ENCODE measurements around the gene IGSF3. TPM values are rescaled to one million over a fixed set of nuclear protein-coding genes. Genes with fewer than 3 reads are reported as not detected.
"Not testable (repeated sequence)": the region's sequence is repeated elsewhere in the genome, so short reads cannot be mapped to it uniquely, and the experiment has no call there.

Gene IGSF3
- total RNA-seq, 2 experiments from 2014 or later: 0.03 to 0.91 TPM

GRCh38 chr1:116645802-116646672, 21.5 kb downstream of the IGSF3 start:
- H3K4me1 Mint-ChIP-seq; CTCF ChIA-PET; ATAC-seq; H3K4me3 Mint-ChIP-seq; DNase-seq; H3K36me3 Mint-ChIP-seq; H3K27ac Mint-ChIP-seq; H3K9me3 Mint-ChIP-seq (ENCODE audit: low read depth): not testable (repeated sequence)
- H3K27me3 Mint-ChIP-seq: peaks cover 27% of the 10 kb centered on the region

- H3K36me3 Mint-ChIP-seq; DNase-seq; H3K4me3 Mint-ChIP-seq; H3K4me1 Mint-ChIP-seq; H3K27ac Mint-ChIP-seq; ATAC-seq; H3K9me3 Mint-ChIP-seq (ENCODE audit: low read depth); CTCF ChIA-PET: not testable (repeated sequence)
- H3K27me3 Mint-ChIP-seq: peaks cover 31% of the 10 kb centered on the region
Measured at GRCh38 chr1:116644993-116645392, 22.5 kb downstream of the IGSF3 start.

- peaks cover 23% of the 10 kb centered on the region for H3K27me3 Mint-ChIP-seq
- CTCF ChIA-PET, H3K4me1 Mint-ChIP-seq: not testable (repeated sequence)
Measured at GRCh38 chr1:116644096-116644495, 23.4 kb downstream of the IGSF3 start.

DNA sequence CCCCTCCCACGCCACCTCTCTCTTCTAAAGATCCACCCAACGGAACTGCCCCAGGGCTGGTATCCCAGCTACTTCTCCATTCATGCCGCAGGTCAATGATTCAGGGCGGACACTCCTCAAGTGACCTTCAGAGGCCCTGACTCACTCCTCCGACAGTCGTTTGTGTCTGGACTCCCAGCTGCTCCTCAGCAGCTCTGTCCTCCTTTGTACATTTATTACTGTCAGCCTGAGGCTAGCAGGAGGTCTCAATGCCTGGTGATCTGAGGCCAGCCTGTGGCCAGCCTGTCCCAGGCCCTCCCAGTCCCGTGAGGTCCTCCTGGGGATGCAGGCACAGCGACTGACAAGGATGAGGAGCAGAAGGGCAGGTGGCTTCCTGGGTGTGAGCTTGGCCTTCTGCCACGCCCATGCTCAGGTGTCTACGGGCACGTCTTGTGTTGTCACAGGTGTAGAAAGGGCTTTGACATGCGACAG, 24.2 kb downstream of the IGSF3 start:
- H3K4me1 Mint-ChIP-seq; H3K36me3 Mint-ChIP-seq; ATAC-seq; CTCF ChIA-PET; H3K27ac Mint-ChIP-seq; H3K4me3 Mint-ChIP-seq; H3K9me3 Mint-ChIP-seq (ENCODE audit: low read depth); DNase-seq: not testable (repeated sequence)
- H3K27me3 Mint-ChIP-seq: peaks cover 20% of the 10 kb centered on the region

More at GRCh38 chr1:116644096-116644495, 23.4 kb downstream of the IGSF3 start:
- DNase-seq; H3K4me3 Mint-ChIP-seq; ATAC-seq; H3K27ac Mint-ChIP-seq; H3K9me3 Mint-ChIP-seq (ENCODE audit: low read depth); H3K36me3 Mint-ChIP-seq: not testable (repeated sequence)

DNA sequence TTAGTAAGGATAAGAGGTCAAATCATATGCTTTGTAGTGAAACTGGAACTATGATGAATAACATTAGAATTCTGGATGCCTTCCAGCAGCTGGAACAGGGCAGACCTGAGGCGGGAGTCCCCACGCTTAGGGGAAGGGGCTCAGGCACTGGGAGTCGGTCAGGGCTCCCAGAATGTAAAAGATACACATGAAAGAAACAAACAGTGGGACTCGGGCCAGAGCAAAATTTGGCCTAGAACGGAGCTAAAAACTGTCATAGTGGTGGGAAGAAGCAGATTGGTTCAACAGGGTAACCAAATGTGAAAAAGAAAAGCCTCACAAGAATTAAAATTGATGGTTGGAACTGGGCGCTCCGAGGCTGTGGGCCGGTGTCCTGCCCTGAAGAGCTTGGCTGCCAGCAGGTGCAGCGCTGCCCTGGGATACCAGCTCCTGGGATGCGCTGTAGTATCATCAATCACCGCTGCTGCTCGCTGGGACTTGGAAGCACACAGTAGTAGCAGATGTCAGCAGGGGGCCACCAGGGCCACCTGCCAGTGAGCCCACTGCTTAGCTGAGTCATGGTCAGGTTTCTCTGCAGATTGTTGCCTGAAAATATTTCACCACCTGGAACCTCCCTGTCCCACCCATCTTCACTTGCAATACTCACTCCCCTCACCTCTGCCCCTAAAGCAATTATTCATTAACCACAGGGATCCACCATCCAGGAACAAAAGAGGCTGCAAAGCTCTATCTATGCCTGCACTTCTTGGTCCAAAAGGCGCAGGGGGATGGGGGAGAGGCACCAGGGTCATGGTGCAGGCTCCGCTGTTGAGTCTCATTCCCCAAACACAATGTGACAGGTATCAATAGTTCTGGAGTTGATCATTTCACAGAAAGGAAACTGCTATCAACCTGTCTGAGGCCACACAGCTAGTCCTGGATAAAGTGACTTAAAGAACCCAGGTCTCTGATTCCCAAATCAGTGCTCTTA, 24.9 kb downstream of the IGSF3 start:
- H3K27me3 Mint-ChIP-seq: peaks cover 20% of the 10 kb centered on the region
- H3K36me3 Mint-ChIP-seq; H3K4me1 Mint-ChIP-seq; H3K4me3 Mint-ChIP-seq; ATAC-seq; DNase-seq; H3K27ac Mint-ChIP-seq; CTCF ChIA-PET; H3K9me3 Mint-ChIP-seq (ENCODE audit: low read depth): not testable (repeated sequence)

GRCh38 chr1:116637583-116637982, 29.9 kb downstream of the IGSF3 start:
- CTCF ChIA-PET: interaction anchor here (1.1 kb wide), 1 partner anchor 30 kb away, joined by 3 read pairs; the partner anchor contains the start of gene IGSF3
- H3K27ac Mint-ChIP-seq; DNase-seq; H3K4me3 Mint-ChIP-seq; ATAC-seq; H3K36me3 Mint-ChIP-seq; H3K9me3 Mint-ChIP-seq (ENCODE audit: low read depth); H3K4me1 Mint-ChIP-seq: not testable (repeated sequence)
- peaks cover 14% of the 10 kb centered on the region for H3K27me3 Mint-ChIP-seq

- not testable (repeated sequence) for H3K27ac Mint-ChIP-seq; H3K4me3 Mint-ChIP-seq; ATAC-seq; H3K36me3 Mint-ChIP-seq; H3K9me3 Mint-ChIP-seq (ENCODE audit: low read depth); H3K4me1 Mint-ChIP-seq; DNase-seq
- peaks cover 14% of the 10 kb centered on the region for H3K27me3 Mint-ChIP-seq
- CTCF ChIA-PET: interaction anchor here (1.1 kb wide), 1 partner anchor 31 kb away, joined by 3 read pairs; the partner anchor contains the start of gene IGSF3
Measured at GRCh38 chr1:116636584-116636983, 30.9 kb downstream of the IGSF3 start.

DNA sequence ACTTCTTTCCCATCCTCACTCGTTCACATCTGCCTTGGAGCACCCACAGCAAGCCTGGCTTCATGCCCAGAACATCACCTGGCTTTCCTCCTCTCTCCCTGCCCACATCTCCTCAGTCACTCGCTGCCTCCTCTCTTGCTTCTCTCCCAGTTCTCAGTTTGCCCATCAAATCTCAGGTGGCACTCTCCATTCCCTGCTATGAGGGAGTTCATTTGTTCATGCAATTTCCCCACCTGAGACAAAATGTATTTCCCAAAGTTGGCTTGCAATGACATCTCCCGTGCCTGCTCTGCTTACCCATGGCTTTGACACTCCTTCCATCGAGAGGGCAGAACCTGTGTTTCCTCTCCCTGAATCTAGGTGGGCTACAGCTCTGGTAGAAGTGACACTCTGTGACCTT, 33.1 kb downstream of the IGSF3 start:
- H3K27ac Mint-ChIP-seq; H3K4me3 Mint-ChIP-seq; H3K9me3 Mint-ChIP-seq (ENCODE audit: low read depth); DNase-seq; ATAC-seq; CTCF ChIA-PET; H3K36me3 Mint-ChIP-seq; H3K4me1 Mint-ChIP-seq; H3K27me3 Mint-ChIP-seq: not testable (repeated sequence)

DNA sequence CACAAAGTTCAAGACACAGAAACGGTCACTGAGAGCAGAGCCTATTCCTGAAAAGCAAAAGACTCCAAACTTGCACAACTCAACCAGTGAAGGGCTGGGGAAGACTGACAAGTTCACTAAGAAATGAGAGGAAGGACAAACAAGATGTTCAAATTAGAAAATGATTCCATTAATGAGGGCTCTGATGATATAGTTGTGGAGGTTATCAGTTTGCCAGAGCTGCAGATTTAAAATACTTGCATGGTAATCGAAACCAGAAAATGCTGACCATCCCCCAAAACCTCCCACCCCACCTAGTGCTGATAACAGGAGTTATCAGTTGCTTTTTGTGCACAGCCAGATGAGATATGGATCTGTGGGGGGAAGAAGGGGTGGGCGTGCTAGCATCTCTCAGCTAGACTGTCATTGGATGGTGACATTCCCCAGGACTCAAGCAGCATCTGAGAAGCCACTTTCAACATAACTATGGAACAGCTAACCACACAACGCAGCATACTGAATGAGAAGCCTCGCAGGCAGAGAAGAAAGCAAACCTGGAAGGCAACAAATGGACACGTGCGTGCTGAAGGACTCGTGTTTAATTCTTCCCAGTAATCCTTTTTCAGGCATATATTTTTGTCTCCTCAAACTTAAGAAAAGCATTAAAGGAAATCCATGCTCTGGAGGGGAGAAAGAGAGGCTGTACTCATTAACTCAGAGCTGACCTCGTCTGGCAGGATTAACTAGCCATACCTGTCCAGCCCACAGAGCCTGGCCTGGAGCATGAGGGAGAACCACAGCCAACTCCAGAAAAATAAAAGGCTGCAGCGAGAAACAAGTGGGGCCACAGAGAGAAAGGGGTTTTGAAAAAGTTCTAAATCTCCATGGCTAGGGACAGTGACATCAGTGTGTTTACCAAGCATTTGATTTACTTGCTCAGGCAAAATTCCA, 35.3 kb downstream of the IGSF3 start:
- H3K36me3 Mint-ChIP-seq; H3K27me3 Mint-ChIP-seq; H3K27ac Mint-ChIP-seq; CTCF ChIA-PET; H3K4me3 Mint-ChIP-seq; H3K9me3 Mint-ChIP-seq (ENCODE audit: low read depth); ATAC-seq; H3K4me1 Mint-ChIP-seq; DNase-seq: not testable (repeated sequence)

- CTCF ChIA-PET: interaction anchor here (1.2 kb wide), 1 partner anchor 57 kb away, joined by 4 read pairs; no protein-coding TSS in a partner anchor
Measured at GRCh38 chr1:116631554-116631953, 36.0 kb downstream of the IGSF3 start.

DNA sequence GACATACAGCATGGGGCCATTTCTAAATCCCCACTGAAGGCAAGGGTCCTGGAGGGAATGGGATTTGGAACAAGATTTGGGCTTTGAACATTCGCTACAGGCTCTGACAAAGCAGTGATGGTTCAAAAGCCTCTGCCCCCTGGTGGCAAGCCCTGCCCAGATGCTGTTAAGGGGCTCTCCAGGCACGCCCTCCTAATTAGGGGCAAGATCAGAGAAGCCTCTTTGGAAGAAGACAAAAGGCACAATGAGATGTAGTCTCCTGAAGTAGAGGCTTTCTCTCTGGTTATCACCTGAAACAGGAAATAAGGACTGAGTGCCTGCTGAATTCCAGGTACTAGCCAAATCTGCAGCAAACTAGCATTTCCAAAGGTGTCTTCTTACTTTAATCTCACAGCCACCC, 37.5 kb downstream of the IGSF3 start:
- DNase-seq; H3K36me3 Mint-ChIP-seq; CTCF ChIA-PET; H3K27me3 Mint-ChIP-seq; H3K4me1 Mint-ChIP-seq; H3K27ac Mint-ChIP-seq; H3K4me3 Mint-ChIP-seq; H3K9me3 Mint-ChIP-seq (ENCODE audit: low read depth); ATAC-seq: not testable (repeated sequence)

More at GRCh38 chr1:116631554-116631953, 36.0 kb downstream of the IGSF3 start:
- H3K9me3 Mint-ChIP-seq (ENCODE audit: low read depth); DNase-seq; H3K4me3 Mint-ChIP-seq; H3K27ac Mint-ChIP-seq; H3K36me3 Mint-ChIP-seq; H3K27me3 Mint-ChIP-seq; H3K4me1 Mint-ChIP-seq; ATAC-seq: not testable (repeated sequence)

- DNase-seq; H3K4me1 Mint-ChIP-seq; H3K4me3 Mint-ChIP-seq; CTCF ChIA-PET; H3K27ac Mint-ChIP-seq; H3K27me3 Mint-ChIP-seq; ATAC-seq; H3K36me3 Mint-ChIP-seq; H3K9me3 Mint-ChIP-seq (ENCODE audit: low read depth): not testable (repeated sequence)
Measured at GRCh38 chr1:116629441-116629840, 38.1 kb downstream of the IGSF3 start.
